Thyroid gland (tissue), 4 donors: Measurements from ENCODE around the gene ANXA10. TPM values are rescaled to one million over a fixed set of nuclear protein-coding genes. Genes with fewer than 3 reads are reported as not detected.
A peak's percentile ranks its signal among the peaks of the same experiment; 100 is the strongest.

ENCODE experiments used
- DNase-seq, 2 donors: peaks; one replicate each; pipeline ENCODE4 v3.0.0-alpha.2; 2019
- H3K27ac ChIP-seq, 3 donors: fragments of 200-600 bp; sonication (generic); 1 replicate in 2 of 3; 2 replicates in 1 of 3; pipeline ENCODE4 v1.5.1; 2016 to 2019; ENCODE audit warnings: mild to moderate bottlenecking in 1 of 3, moderate library complexity in 1 of 3
- H3K27me3 ChIP-seq: fragments of 200-600 bp; sonication (generic); one replicate; pipeline ENCODE4 v1.5.1; 2019
- H3K36me3 ChIP-seq, 2 donors: fragments of 200-600 bp; sonication (generic); one replicate each; pipeline ENCODE4 v1.5.1; 2016 to 2019
- H3K4me1 ChIP-seq, 2 donors: fragments of 200-600 bp; sonication (generic); one replicate each; pipeline ENCODE4 v1.5.1; 2017 to 2019
- H3K4me3 ChIP-seq, 3 donors: fragments of 200-600 bp; sonication (generic); replicated peaks in 1 of 3; 1 replicate in 2 of 3; 2 replicates in 1 of 3; pipeline ENCODE4 v1.5.1; 2016; ENCODE audit warnings: mild to moderate bottlenecking in 1 of 3
- H3K9me3 ChIP-seq: fragments of 200-600 bp; sonication (generic); one replicate; pipeline ENCODE4 v1.5.1; 2017
- CTCF ChIP-seq, 6 experiments: fragments of 200-600 bp in 3 of 6; fragments of 450-650 bp in 3 of 6; sonication (generic) in 3 of 6; IDR thresholded peaks; one replicate each; pipeline ENCODE4 v1.5.1; 2016 to 2019; ENCODE audit warnings: antibody characterized with exemption in 6 of 6, mild to moderate bottlenecking in 2 of 6, inconsistent platforms in 1 of 6, moderate library complexity in 1 of 6
- POLR2A ChIP-seq, 2 donors: fragments of 450-650 bp; IDR thresholded peaks; one replicate each; pipeline ENCODE4 v1.6.1; 2017; ENCODE audit warnings: antibody characterized with exemption in 2 of 2, mild to moderate bottlenecking in 2 of 2, moderate library complexity in 1 of 2
- WGBS, 2 donors: methylation state at CpG; one replicate each; pipeline ENCODE4 v1.1.5; 2017; 5-methylcytosine and 5-hydroxymethylcytosine counted together
- intact Hi-C: fragments of 100-400 bp; cut with DNase I; formaldehyde crosslinking; loops from one replicate; pipeline ENCODE4 v1.15.1; 2023
- total RNA-seq, 4 donors: library from RNA; depleted of rRNA; stranded (reverse); fragments of >200 nt; gene quantifications; one replicate each; pipeline ENCODE4 v1.2.3, GENCODE V29; 2016

Gene ANXA10
- total RNA-seq, 4 donors from 2014 or later = not detected

GRCh38 chr4:168076989-168077725 is 15.2 kb upstream of the ANXA10 start:
- intact Hi-C loops = no loop called here
- peak; percentile 41 to 90 (median 57) for TF ChIP-seq CTCF (IDR thresholded peaks at IDR 0.05)
- TF ChIP-seq POLR2A (IDR thresholded peaks at IDR 0.05) = no peak
- Histone ChIP-seq H3K27me3 (no peaks in the 10 kb centered on the region), H3K4me3 (no peak overlapping the region), H3K27ac (no peak overlapping the region), H3K9me3 (no peaks in the 10 kb centered on the region), H3K4me1 (no peaks in the 10 kb centered on the region), H3K36me3 (no peaks in the 10 kb centered on the region)
- peak; percentile 28 to 54 for DNase-seq
- WGBS, 2 donors = 14 to 18% methylated on average over 2 of the region's 2 CpGs

GRCh38 chr4:168077726-168078239 is 14.6 kb upstream of the ANXA10 start:
- intact Hi-C loops = no loop called here
- TF ChIP-seq POLR2A (IDR thresholded peaks at IDR 0.05) = no peak
- no peak for TF ChIP-seq CTCF (IDR thresholded peaks at IDR 0.05)
- H3K27ac ChIP-seq = no peak overlapping the region
- H3K36me3 ChIP-seq = no peaks in the 10 kb centered on the region
- whole genome bisulfite sequencing, 2 donors = 81 to 82% methylated on average over 5 of the region's 5 CpGs
- H3K27me3 ChIP-seq = no peaks in the 10 kb centered on the region
- DNase-seq = no peak
- H3K4me1 ChIP-seq = no peaks in the 10 kb centered on the region
- no peak overlapping the region for H3K4me3 ChIP-seq
- H3K9me3 ChIP-seq = no peaks in the 10 kb centered on the region

GRCh38 chr4:168082379-168082778 is 10.0 kb upstream of the ANXA10 start:
- TF ChIP-seq CTCF (IDR thresholded peaks at IDR 0.05) = no peak
- no peak overlapping the region for H3K4me3 ChIP-seq
- 71 to 73% methylated on average over 5 of the region's 5 CpGs for WGBS, 2 donors
- H3K36me3 ChIP-seq = no peaks in the 10 kb centered on the region
- intact Hi-C loops = no loop called here
- H3K27me3 ChIP-seq = no peaks in the 10 kb centered on the region
- no peak overlapping the region for H3K27ac ChIP-seq
- H3K9me3 ChIP-seq = no peaks in the 10 kb centered on the region
- no peaks in the 10 kb centered on the region for H3K4me1 ChIP-seq
- DNase-seq = no peak

- no peaks in the 10 kb centered on the region for H3K36me3 ChIP-seq
- no peaks in the 10 kb centered on the region for H3K9me3 ChIP-seq
- no peaks in the 10 kb centered on the region for H3K27me3 ChIP-seq
- no peak overlapping the region for H3K27ac ChIP-seq
- intact Hi-C loops = no loop called here
- no peak for TF ChIP-seq CTCF (IDR thresholded peaks at IDR 0.05)
- no peak for TF ChIP-seq POLR2A (IDR thresholded peaks at IDR 0.05)
- H3K4me1 ChIP-seq = no peaks in the 10 kb centered on the region
- WGBS, 2 donors = 81 to 88% methylated on average over 2 of the region's 2 CpGs
- no peak overlapping the region for H3K4me3 ChIP-seq
- DNase-seq = no peak
These were observed 3.6 kb downstream of the ANXA10 start for GRCh38 chr4:168095776-168096406.

GRCh38 chr4:168096407-168096784 is 4.1 kb downstream of the ANXA10 start:
- Histone ChIP-seq H3K36me3 (no peaks in the 10 kb centered on the region), H3K27ac (no peak overlapping the region), H3K4me1 (no peaks in the 10 kb centered on the region), H3K4me3 (no peak overlapping the region), H3K9me3 (no peaks in the 10 kb centered on the region), H3K27me3 (no peaks in the 10 kb centered on the region)
- intact Hi-C loops = no loop called here
- DNase-seq = no peak
- 88 to 94% methylated on average over 1 of the region's 1 CpG for WGBS, 2 donors
- TF ChIP-seq CTCF (IDR thresholded peaks at IDR 0.05) (no peak), POLR2A (IDR thresholded peaks at IDR 0.05) (no peak)
